SK-N-MC (cell line): Measurements from ENCODE around the gene ZNF622.

Source experiments
- EZH2 ChIP-seq: fragments of 200-600 bp; sonication (generic); IDR thresholded peaks from one replicate; pipeline ENCODE4 v1.6.1; 2017; ENCODE audit warnings: antibody characterized with exemption
- FOXP2 ChIP-seq: optimal IDR thresholded peaks from 2 replicates; pipeline ENCODE3; 2011; ENCODE audit warnings: mild to moderate bottlenecking, moderate library complexity; ENCODE audit not compliant: insufficient read depth; ENCODE audit errors: extremely low read length, control extremely low read depth
- POLR2AphosphoS5 ChIP-seq: IDR thresholded peaks from 2 replicates; pipeline ENCODE4 v1.6.1; 2012; ENCODE audit warnings: mild to moderate bottlenecking, low read depth, low read length, borderline replicate concordance

- TF ChIP-seq POLR2AphosphoS5 (no peak), EZH2 (no peak), FOXP2 (no peak)
Measured at GRCh38 chr5:16504571-16504970, 39.0 kb upstream of the ZNF622 start.
